Pons (tissue), 1 donor: Measurements from ENCODE around the gene ECPAS.
"Not testable (repeated sequence)": the region's sequence is repeated elsewhere in the genome, so short reads cannot be mapped to it uniquely, and the experiment has no call there.

Source experiments
- DNase-seq: peaks from one replicate; pipeline ENCODE4 v3.0.0-alpha.2; 2016; ENCODE audit warnings: low spot score

Gene ECPAS

DNA sequence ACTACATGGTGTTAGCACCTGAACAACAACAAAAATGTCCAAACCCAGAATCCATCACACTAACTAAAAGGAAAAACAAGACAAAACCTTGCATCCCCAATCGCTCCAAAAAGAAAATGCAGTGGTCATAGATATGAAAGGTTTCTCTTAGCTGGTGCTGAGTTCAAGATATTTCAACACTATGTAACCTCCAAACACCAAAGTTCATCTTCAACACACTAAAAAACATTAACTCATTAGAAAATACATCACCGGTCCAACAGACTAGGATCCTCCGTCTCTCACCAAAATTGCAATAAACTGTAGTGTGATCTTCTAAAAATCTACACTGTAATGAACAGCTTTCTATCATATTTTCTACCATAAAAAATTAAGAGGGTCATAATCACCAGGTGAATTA, 60.8 kb downstream of the ECPAS start:
- DNase-seq, result no peak

- no peak for DNase-seq
Measured at GRCh38 chr9:111414406-111414805, 69.8 kb downstream of the ECPAS start.

DNA sequence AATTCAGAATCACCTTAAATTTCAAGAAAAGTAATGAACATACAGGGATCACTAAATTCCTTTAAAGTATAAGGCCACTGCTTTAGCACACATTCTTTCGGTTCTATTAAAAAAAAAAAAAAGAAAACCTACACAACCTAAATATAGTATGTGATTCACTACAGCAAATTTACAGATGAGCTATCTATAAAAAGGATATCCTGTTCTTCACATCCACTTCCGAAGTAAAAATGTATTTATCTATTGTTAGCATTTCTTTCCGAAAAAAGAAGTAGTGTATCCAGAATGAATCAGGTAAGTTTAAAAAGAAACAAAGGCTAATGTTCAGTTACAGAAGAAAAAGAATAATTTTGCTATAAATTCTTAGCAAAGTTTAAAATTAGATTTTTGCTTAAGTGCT, 70.2 kb downstream of the ECPAS start:
- DNase-seq, result no peak

GRCh38 chr9:111412280-111412679, 71.9 kb downstream of the ECPAS start:
- DNase-seq, result peak; percentile 96

DNA sequence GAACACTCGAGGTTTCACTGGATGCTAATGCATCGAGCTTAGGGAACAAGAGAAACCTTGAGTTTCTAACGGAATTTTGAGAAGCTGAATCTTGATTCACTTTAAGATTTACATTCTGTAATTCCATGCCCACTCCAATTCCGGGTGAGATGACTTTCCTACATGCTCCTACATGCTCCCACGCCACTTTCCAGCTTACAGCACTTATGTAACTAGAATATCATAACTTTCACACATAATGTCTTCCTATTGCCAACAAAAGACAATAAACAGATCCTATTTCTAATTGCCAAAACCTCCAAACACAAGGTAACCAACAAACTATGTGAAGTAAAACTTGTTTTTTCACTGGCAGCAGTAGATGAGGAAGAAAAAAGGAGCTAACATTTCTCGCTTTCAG, 72.9 kb downstream of the ECPAS start:
- DNase-seq, result no peak

DNA sequence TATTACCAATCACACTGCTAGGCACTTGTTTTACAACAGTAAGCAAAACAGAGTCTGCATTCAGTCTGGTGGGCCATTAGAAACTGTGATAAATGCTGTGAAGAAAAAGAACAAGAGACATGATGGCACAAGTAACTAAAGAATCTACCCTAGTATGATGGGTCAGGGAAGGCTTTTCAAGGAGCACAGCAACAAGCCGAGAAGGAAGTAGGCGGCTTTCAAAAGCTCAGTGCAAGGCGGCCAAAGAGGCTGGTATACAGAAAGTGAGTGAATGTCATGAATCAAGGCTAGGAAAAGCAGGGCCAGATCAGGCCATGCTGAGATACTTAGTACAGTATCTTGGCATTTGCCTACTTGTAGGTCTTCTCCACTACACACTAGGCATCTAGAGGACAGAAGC, 76.4 kb downstream of the ECPAS start:
- DNase-seq, result no peak

- DNase-seq, result no peak
Measured at GRCh38 chr9:111405701-111406100, 78.5 kb downstream of the ECPAS start.

DNA sequence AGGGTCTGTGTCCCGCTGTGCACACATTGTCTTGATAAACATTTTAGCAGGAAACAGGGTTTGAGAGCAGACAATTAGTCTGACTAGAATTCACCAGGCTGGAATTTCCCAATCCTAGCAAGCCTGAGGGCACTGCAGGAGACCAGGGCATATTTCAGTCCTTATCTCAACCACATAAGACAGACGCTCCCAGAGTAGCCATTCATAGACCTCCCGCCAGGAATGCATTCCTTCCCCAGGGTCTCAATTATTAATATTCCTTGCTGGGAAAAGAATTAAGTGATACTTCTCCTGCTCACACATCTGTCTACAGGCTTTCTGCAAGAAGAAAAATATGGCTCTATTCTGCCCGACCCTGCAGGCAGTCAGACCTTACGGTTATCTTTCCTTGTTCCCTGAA, 82.7 kb downstream of the ECPAS start:
- DNase-seq, result not testable (repeated sequence)

DNA sequence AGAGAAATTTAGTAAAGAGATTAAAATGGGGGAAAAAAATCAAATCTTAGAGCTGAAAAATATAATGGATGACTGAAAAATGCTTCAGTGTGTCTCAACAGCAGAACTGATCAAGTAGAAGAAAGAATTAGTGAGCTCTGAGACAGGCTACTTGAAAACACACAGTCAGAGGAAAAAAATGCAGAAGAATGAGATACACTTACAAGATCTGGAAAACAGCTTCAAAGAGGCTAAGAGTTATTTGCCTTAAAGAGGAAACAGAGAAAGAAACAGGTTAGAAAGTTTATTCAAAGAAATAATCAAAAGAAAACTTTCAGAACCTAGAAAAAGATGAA, 83.7 kb downstream of the ECPAS start:
- no peak for DNase-seq

GRCh38 chr9:111399772-111400563, 84.2 kb downstream of the ECPAS start:
- no peak for DNase-seq

DNA sequence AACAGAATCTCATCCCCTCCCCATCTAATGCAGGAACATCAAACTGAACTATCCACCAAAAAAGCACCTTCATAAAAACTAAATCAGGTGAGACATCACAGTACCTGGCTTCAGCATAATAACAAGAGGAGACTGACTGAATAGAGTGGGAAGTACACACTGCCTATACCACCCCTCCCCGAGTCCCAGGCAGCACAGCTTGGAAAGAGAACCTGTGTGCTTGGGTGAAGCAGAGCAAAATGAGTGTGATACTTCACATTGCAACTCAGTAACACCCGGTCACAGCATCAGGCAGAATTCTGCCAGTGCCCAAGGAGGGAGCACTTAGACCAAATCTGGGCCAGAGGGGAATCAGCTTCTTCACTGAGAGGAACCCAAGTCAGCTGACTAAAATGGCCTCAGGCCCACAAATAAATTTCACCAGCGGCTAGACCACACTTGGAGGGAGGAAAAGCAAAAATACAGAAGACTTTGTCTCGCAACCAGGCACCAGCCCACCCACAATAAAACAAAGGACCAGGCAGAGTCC, 84.9 kb downstream of the ECPAS start:
- no peak for DNase-seq

DNA sequence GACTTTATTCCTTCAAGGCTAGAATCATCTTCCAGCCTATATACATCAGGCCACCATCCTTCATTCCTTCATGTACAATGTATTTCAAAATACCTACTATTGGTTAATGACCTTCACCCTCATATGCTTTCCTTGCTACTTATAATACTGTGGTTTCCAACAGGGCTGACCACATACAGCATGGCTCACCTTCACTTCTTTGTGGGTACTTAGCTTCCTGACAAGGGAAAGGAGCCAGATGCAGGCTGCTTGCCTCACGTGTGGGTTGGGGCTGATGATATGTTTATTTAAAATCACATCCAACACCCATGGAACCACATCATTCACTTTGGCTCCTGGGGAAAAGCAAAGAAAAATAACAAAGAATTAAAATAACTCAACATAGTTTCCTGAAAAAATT, 90.2 kb downstream of the ECPAS start:
- no peak for DNase-seq

- DNase-seq, result no peak
Measured at GRCh38 chr9:111389406-111389805, 94.8 kb downstream of the ECPAS start.

DNA sequence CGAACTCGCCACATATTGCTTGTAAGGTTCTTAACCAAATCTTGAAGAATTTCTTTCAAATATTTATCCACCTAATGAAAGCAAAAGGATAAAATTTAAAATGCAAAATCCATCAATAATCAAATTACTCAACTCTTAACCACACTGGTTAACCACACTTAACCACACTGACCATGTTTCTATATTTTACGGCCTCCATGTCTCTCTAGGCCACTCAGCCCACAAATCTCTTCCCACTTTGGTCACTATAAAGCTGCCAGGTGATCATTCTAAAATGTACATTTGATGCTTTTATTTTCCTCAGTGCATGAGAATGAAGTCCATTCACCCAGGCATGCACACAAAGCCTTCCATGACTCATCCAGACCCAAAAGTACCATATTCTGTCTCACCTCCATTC, 97.8 kb downstream of the ECPAS start:
- DNase-seq, result no peak

- DNase-seq, result no peak
Measured at GRCh38 chr9:111381006-111381405, 103.2 kb downstream of the ECPAS start.

- DNase-seq, result no peak
Measured at GRCh38 chr9:111375817-111376564, 108.2 kb downstream of the ECPAS start.

DNA sequence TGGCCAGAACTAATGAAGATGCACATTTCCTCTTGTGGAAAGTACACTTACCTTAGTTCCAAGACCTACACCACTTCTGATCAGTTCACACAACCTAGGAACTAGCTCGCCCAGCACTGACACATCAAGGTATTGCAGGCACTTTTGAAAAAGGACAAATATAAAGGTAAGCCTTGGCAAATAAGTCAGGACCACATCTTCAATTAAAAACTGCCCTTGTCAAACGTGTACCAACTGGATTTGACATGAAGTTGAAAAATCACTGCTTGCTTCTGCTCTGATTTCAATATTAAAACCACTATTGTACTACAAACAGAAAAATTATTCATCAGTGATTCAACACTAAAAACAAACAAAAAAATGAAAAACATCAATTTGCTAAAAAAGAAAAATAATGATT, 109.1 kb downstream of the ECPAS start:
- DNase-seq, result no peak

DNA sequence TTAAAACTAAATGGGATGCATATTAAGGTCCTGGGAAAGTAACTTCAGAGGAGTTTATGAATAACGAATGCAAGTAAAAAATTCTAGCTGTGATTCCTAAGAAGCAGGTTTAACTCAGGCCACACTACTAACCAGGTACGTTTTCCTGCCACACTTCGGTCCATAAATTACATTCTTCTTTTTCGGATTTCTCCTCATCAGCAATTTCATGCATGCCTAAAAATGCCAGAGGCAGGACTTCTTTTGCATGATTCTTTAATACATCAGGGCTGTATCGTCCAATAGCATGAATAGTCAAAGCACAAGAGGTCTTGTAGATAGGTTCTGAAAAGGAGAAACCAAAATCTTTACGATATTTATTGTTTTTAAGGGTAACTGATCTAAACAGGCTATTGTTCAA, 111.9 kb downstream of the ECPAS start:
- no peak for DNase-seq

- no peak for DNase-seq
Measured at GRCh38 chr9:111366978-111367377, 117.2 kb downstream of the ECPAS start.

GRCh38 chr9:111362526-111362925, 121.7 kb downstream of the ECPAS start:
- DNase-seq, result no peak

GRCh38 chr9:111360881-111361280, 123.3 kb downstream of the ECPAS start:
- DNase-seq, result no peak

- DNase-seq, result no peak
Measured at GRCh38 chr9:111356481-111357244, 127.5 kb downstream of the ECPAS start.

DNA sequence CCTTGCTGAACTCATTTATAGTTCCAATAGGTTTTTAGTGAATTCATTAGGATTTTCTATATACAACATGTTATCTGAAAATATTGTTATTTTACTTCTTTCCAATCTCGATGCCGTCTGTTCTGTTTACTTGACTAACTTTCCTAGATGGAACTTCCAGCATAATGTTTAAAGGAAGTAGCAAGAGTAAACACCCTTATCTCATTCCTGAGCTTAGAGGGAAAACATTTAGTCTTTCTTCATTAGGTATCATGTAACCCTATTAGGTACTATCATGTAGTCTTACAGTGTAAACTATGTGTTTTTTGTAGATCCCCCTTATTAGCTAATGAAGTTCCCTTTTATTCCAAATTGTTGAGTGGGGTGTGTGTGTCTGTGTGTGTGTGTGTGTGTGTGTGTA, 131.6 kb downstream of the ECPAS start:
- no peak for DNase-seq
